Brain microvascular endothelial cell (primary cell): ENCODE data around the gene MAS1.

Experiments
- DNase-seq: peaks from one replicate; pipeline ENCODE4 v3.0.0-alpha.2; 2020
- H3K27ac ChIP-seq: fragments of 250-450 bp; sonication (Bioruptor Pico); 2 replicates; pipeline ENCODE4 v1.5.1; 2020; ENCODE audit warnings: mild to moderate bottlenecking, moderate library complexity
- H3K27me3 ChIP-seq: fragments of 250-450 bp; sonication (Bioruptor Pico); replicated peaks from 2 replicates; pipeline ENCODE4 v1.5.1; 2020; ENCODE audit warnings: mild to moderate bottlenecking
- H3K36me3 ChIP-seq: fragments of 250-450 bp; sonication (Bioruptor Pico); replicated peaks from 2 replicates; pipeline ENCODE4 v1.5.1; 2020; ENCODE audit warnings: mild to moderate bottlenecking
- H3K4me3 ChIP-seq: 2 replicates; pipeline ENCODE4 v1.5.1; 2011; ENCODE audit warnings: low read depth, mild to moderate bottlenecking, control low read depth, low read length, moderate library complexity
- CTCF ChIP-seq: IDR thresholded peaks from 2 replicates; pipeline ENCODE4 v1.5.1; 2011; ENCODE audit warnings: low read depth, mild to moderate bottlenecking, moderate library complexity, low read length, control low read depth, inconsistent platforms; ENCODE audit errors: missing control alignments
- in situ Hi-C: cut with HindIII; loops from 2 replicates; pipeline ENCODE4 v1.10.0; 2017; ENCODE audit warnings: low sequenced_read_pairs, low pct_ligation_motif_present

MAS1 gene

GRCh38 chr6:159933077-159933476, 42.3 kb downstream of the MAS1 start:
- H3K36me3 ChIP-seq = no peaks in the 10 kb centered on the region
- no peaks in the 10 kb centered on the region for H3K27me3 ChIP-seq
- DNase-seq = no peak
- H3K27ac ChIP-seq = no peak overlapping the region
- in situ Hi-C loops = no loop called here
- TF ChIP-seq CTCF = no peak
- no peak overlapping the region for H3K4me3 ChIP-seq

- DNase-seq = peak; percentile 48
- no peak for TF ChIP-seq CTCF
- Histone ChIP-seq H3K36me3 (no peaks in the 10 kb centered on the region), H3K27ac (no peak overlapping the region), H3K27me3 (no peaks in the 10 kb centered on the region), H3K4me3 (no peak overlapping the region)
- in situ Hi-C loops = no loop called here
Measured at GRCh38 chr6:159934181-159934580, 43.4 kb downstream of the MAS1 start.

GRCh38 chr6:159935065-159935464, 44.3 kb downstream of the MAS1 start:
- TF ChIP-seq CTCF = no peak

GRCh38 chr6:159935633-159936032, 44.8 kb downstream of the MAS1 start:
- in situ Hi-C loops = no loop called here
- Histone ChIP-seq H3K36me3 (no peaks in the 10 kb centered on the region), H3K27ac (peak overlapping the region; percentile 81), H3K27me3 (no peaks in the 10 kb centered on the region), H3K4me3 (no peak overlapping the region)
- TF ChIP-seq CTCF = no peak
- peak; percentile 89 for DNase-seq

More at GRCh38 chr6:159935065-159935464, 44.3 kb downstream of the MAS1 start:
- peak overlapping the region; percentile 81 for H3K27ac ChIP-seq
- no peaks in the 10 kb centered on the region for H3K36me3 ChIP-seq
- no peaks in the 10 kb centered on the region for H3K27me3 ChIP-seq
- DNase-seq = peak; percentile 52
- no peak overlapping the region for H3K4me3 ChIP-seq
- in situ Hi-C loops = no loop called here

- Histone ChIP-seq H3K4me3 (no peak overlapping the region), H3K27me3 (no peaks in the 10 kb centered on the region), H3K27ac (no peak overlapping the region), H3K36me3 (no peaks in the 10 kb centered on the region)
- in situ Hi-C loops = no loop called here
- TF ChIP-seq CTCF = no peak
- DNase-seq = no peak
Measured at GRCh38 chr6:159939591-159940016, 48.8 kb downstream of the MAS1 start.
